ENCODE results near the gene OR1J1. TPM values are rescaled to one million over a fixed set of nuclear protein-coding genes. Genes with fewer than 3 reads are reported as not detected.

OR1J1 gene
- total RNA-seq, 4 donors from 2014 or later = not detected

GRCh38 chr9:122445155-122445749 lies 32.5 kb downstream of the OR1J1 start:
- TF ChIP-seq POLR2A (IDR thresholded peaks at IDR 0.05) (no peak), CTCF (IDR thresholded peaks at IDR 0.05) (no peak)
- no peaks in the 10 kb centered on the region for H3K27me3 ChIP-seq
- no peaks in the 10 kb centered on the region for H3K9me3 ChIP-seq
- H3K36me3 ChIP-seq = no peaks in the 10 kb centered on the region
- no peaks in the 10 kb centered on the region for H3K4me1 ChIP-seq
- no peak overlapping the region for H3K4me3 ChIP-seq
- DNase-seq = no peak
- no peak overlapping the region for H3K27ac ChIP-seq

GRCh38 chr9:122444041-122444733 lies 33.5 kb downstream of the OR1J1 start:
- H3K36me3 ChIP-seq = no peaks in the 10 kb centered on the region
- no peak for DNase-seq
- TF ChIP-seq POLR2A (IDR thresholded peaks at IDR 0.05) (no peak), CTCF (IDR thresholded peaks at IDR 0.05) (no peak)

GRCh38 chr9:122442568-122442967 lies 35.2 kb downstream of the OR1J1 start:
- no peak for DNase-seq
- Histone ChIP-seq H3K4me3 (no peak overlapping the region), H3K4me1 (no peaks in the 10 kb centered on the region), H3K27ac (no peak overlapping the region), H3K27me3 (no peaks in the 10 kb centered on the region), H3K36me3 (no peaks in the 10 kb centered on the region), H3K9me3 (no peaks in the 10 kb centered on the region)
- TF ChIP-seq POLR2A (IDR thresholded peaks at IDR 0.05) = no peak
- no peak for TF ChIP-seq CTCF (IDR thresholded peaks at IDR 0.05)

More at GRCh38 chr9:122444041-122444733, 33.5 kb downstream of the OR1J1 start:
- Histone ChIP-seq H3K4me1 (no peaks in the 10 kb centered on the region), H3K27ac (no peak overlapping the region), H3K9me3 (no peaks in the 10 kb centered on the region), H3K4me3 (no peak overlapping the region), H3K27me3 (no peaks in the 10 kb centered on the region)

Other genes with a start within 250 kb of the OR1J1 start
- gene LHX6, start 249.0 kb downstream of the OR1J1 start, total RNA-seq = 10 to 100 TPM in 1 of 4 donors, 1 to 10 TPM in 2, under 1 TPM in 1; 0.53 to 12.4 (median 3.1) TPM
- 10 to 100 TPM in 1 of 4 donors, 1 to 10 TPM in 3; 4.5 to 37.1 (median 7.5) TPM for gene RBM18, start 213.1 kb downstream of the OR1J1 start, total RNA-seq
- gene MRRF, start 213.0 kb downstream of the OR1J1 start, total RNA-seq = 10 to 100 TPM; 54.8 to 69.6 (median 67.8) TPM
- gene PTGS1, start 106.9 kb downstream of the OR1J1 start, total RNA-seq = 10 to 100 TPM in 3 of 4 donors, 1 to 10 TPM in 1; 6.4 to 17.3 (median 13.8) TPM
- gene OR1J2, start 32.9 kb upstream of the OR1J1 start, total RNA-seq = not detected
- not detected for gene OR1J4, start 41.2 kb upstream of the OR1J1 start, total RNA-seq
- not detected for gene OR1N1, start 49.4 kb upstream of the OR1J1 start, total RNA-seq
- gene OR1N2, start 75.2 kb upstream of the OR1J1 start, total RNA-seq = not detected
- gene OR1L8, start 105.5 kb upstream of the OR1J1 start, total RNA-seq = not detected
- gene OR1Q1, start 136.8 kb upstream of the OR1J1 start, total RNA-seq = not detected
- gene OR1B1, start 179.7 kb upstream of the OR1J1 start, total RNA-seq = 1 to 10 TPM in 1 of 4 donors, not detected in 3; 1.4 TPM
- gene OR1L1, start 183.8 kb upstream of the OR1J1 start, total RNA-seq = not detected
- not detected for gene OR1L3, start 197.2 kb upstream of the OR1J1 start, total RNA-seq
- not detected for gene OR1L4, start 246.1 kb upstream of the OR1J1 start, total RNA-seq